Stimulated activated CD8-positive, alpha-beta memory T cell treated with anti-CD3 and anti-CD28 coated beads, Interleukin-12 subunit alpha, Interleukin-12 subunit beta, amount 100 ng/mL, for 24 hours (primary cell): ENCODE data around the gene HCFC1.

Source experiments
- DNase-seq: peaks from one replicate; pipeline ENCODE4 v3.0.0-alpha.2; 2020; ENCODE audit errors: extremely low read depth

The HCFC1 gene

DNA sequence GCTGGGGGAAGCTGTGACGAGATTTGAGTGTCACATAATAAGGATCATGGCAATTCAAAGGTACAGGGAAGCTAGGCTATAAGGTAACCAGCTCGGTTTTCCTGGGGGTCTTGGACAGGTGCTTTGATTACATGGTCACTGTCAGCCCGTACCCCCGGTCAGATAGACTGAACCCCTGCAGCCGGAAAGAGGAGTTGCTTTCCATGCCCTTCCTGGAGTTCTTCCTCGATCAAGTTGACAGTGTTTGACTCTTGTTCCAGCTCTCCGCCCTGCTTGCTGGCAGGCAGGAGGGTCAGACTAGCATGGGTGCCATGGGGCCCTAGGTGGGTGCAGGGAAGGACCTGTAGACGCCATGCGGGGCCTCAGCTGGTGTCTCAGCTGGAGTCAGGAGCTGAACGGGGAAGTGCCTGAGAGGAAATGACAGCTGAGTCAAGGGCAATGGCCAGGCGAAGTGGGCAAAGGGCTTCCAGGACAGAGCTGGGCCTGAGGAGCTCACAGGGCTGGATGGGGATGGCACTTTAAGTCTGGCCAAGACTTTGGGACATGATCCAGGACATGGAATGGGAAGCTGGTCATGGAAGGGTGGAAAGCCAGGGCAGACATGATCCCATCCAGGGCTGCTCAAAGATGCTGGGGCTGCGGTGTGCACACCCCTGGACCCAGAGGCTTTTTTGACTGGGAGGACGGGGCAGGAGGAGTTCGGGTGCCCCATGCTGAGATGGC, 2.5 kb upstream of the HCFC1 start:
- no peak for DNase-seq

DNA sequence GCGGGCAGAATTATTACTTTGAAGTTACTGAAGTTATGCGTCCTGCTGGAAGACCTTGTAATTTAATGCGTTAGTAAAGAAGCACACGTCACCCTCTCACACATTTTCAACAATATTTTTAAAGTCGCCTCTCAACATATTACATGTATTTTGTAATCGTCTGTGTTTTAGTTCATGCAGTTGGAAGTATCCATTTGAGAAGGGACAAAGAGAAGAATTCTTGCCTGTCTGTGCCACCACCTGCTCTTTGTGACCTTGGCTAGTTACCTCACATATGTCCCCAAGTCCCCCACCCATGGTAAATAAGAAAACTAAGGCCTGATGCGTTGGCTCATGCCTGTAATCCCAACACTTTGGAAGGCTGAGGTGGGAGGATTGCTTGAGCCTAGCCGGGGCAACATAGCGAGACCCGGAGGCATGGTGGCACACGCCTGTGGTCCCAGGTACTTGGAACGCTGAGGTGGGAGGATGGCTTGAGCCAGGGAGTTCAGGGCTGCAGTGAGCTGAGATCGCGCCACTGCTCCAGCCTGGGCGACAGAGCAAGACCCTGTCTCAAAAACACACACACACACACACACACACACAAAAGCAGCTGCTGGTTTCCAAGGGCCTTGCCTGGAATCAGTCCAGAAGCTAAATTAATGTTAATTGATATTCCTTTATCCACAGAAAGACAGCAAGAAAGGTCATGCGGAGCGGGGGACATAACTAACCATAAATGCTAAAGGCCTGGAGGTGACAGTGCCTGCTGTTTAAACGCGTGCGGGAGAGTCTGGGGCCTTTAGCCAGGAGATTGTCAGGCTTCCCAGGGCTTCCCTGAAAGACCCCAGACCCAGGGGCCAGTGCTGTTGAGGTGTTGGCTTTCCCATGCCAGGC, 1.7 kb upstream of the HCFC1 start:
- DNase-seq, result no peak

DNA sequence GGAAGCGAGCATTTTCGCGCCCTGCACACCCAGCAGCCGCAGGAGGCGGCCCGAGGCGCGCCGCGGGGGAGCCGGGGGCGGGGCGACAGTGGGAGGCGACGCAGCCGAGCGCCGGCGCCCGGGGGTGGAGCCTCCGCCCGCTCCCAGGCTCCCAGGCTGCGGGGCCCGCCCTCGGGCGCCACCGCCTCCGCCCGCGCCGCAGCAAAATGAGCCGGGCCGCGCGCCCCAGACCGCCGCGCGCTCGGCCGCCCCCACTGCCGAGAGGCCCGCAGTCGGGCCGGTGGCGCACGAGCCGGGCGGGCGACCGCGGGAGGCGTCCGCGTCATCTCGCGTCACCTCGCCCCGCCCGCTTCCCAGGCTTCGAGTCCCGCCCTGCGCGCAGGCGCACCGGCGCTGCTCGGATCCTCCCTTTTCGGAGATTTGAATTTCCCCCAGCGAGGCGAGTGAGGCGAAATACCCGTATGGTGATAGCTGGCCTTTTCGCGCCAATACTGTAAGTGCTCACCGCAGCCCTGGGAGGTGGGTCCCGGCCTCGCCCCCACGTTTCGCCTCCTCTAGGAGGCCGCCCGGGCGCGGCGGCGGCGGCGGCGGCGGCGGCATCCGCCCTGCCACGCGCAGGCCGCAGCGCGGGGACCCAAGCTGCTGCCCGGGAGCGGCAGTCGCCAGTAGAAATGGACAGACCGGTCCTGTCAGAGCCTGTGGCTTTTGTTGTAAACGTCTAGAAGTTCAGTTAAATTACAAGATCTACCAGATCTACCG, 929 bp upstream of the HCFC1 start, which contains the start of gene TMEM187:
Gene TMEM187, plus strand, starts transcription at position 387 of the 759 bp plus-strand sequence. CDS start 9,309 bp downstream, outside the sequence.
- DNase-seq, result peak; percentile 69

DNA sequence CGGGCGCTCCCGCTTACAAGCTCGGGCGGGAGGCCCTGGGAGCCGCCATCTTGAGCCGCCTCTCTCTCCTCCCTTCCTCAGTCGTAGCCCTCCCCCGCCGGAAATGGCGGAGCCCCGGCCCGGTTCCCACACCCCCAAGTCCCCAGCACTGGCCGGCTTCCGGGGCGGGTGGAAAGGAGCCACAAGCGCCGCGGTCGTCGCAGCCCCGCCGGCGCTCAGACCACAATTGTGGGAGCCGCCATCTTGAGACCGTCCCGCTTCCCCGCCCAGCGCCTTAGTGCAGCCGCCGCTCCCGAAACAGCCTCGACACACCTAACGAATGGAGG, 531 bp downstream of the HCFC1 start:
- peak; percentile 69 for DNase-seq

DNA sequence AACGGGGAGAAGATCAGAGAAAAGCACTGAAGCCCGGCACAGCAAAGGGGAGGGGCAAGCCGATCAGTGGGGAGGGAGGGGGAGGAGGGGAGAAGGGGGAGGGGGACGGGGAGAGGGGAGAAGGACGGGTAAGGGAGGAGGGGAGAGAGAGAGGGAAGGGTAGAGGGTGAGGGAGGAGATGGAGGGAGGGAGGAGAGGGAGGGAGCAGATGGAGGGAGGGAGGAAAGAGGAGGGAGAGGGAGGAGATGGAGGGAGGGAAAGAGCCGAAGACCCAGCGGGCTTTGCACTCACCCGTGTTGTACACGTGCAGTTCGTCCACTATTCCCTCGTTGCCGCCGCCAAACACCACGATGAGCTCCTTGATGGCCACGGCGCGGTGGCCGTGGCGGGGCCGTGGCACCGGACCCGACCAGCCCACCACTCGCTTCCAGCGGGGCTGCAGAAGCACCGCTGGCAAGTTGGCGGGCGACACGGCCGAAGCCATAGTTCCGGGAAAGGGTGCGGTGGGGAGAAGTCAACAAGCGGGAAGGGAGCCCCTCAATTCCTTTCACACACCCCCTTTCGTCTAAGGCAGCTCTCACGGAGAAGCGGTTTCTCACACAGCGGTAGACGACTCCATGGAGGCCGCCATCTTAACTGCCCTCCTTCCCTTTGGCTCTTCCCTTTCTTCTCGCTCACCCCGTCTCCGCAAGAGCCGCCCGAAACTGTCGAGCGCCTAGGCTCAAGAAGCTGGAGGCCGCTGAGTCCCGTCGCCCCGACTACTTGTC, 1.1 kb downstream of the HCFC1 start:
- no peak for DNase-seq

DNA sequence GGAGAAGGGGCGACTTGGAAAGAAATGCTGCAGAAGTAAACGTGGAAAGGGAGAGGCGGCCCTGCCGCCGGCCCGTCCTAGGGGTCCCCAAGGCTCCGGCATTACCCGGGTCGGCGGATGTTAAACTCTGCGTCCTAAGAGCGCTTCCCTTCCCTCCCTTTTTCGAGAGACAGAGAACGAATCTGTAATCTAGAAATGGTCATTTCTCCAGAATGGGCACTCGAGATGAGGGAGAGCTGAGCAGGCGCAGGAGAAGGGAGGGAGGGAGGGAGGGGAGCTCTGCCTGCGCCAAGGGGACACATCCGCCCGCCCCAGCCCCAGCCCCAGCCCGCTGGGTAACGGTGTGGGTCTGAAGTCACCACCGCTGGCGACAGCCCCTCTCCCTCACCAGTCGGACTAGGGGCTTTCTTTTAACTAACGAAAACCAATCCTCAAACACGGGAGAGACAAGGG, 1.7 kb downstream of the HCFC1 start:
- DNase-seq, result no peak

DNA sequence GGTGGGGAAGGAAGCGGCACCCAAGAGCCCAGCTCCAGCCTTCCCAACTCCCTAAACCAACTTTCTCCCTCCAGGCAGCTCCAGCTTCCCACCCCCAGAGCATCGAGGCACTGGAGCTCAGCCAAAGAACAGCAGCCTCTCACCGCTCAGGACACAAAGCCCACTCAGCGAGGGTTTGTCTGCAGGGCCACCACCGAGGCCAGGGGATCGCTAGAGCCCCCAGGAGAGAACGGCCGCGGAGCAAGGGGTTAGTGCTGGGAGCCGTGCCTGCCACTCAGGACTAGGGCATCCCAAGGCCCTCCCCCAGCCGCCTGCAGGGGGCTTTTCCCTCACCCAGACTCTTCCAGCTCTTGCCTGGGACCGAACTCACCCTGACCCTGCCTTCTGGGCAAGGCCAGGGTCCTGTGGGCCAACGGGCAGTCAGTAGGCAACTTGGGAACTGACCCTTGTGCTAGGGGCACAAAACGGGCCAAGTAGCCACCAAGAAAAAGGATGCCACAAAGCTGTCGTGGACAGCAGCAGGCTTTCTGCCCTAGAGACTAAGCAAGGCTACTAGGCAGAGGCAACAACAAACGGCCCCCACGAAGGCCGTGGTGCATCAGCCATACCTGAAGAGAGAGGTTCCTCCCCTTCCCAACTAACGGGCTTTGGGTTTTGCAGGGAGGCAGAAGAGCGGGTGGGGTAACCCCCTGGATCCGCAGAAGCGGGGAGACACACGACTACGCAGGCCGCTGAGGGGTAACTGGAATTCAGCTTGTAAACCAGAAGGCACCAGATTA, 2.3 kb downstream of the HCFC1 start:
- no peak for DNase-seq

DNA sequence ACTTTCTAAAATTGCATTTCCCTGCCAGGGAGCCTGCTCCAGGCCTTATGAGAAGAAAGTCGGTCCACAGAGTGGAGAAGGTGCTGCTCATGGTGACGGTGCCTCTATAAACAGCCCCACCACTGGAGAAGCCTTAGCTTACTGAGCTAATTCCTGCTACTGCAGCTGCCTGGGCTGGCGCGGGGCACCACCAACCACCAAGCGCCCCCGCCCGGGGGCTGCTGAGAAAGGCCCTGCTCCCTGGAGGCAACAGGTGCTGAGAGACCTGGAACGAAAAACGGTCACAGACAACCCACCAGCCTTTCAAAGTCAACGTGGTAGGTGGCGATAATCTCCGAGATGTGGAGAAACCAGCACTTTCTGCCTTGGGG, 2.9 kb downstream of the HCFC1 start:
- DNase-seq, result no peak

DNA sequence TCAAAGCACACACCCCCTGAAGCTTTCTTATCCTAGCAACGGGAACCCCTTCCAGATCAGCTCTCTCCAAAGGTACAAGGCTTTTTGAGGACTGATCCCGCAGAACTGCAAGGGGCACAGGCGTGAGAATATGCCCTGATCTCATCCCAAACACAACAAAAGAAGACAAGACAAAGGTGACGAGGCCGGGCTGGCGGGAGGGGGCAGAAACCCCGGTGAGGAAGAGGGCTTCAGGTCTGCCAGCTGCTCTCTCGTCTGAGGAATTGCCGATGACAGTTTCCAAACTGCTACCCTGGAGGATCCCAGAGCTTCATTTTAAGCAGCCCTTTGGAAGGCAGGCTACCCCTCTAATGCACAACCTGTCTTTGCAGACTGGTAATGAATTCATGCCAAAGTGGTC, 3.4 kb downstream of the HCFC1 start:
- DNase-seq, result no peak

DNA sequence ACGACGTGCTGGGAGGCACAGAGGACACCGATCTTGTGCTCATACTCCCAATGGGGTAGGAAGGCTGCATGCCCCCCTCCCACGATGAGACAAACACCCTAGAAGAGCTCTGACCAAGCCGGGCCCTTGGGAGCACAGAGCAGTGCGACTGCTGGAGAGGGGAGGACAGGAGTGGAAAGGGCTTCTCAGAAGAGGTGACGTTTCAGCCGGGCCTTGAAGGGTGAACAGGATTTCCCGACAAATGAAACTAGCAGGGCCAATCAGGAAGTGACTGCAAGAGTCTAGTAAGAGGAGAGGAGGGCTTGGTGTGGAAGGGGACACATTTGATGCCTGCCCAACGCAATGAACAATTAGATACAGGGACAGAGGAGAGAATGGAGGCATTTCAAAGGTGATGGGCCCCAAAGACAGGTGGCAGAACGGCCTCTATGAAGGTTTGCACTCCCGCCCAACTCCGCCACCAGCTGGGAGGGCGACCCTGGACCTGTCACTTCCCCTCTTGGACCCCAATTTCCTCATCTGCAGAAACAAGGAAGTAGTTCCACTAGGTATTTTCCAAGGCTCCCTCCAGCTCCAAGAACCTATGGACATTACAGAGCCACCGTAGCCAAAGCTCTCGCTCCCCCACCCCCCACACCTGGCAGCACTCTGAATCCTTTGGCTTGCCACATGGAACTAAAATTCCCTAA, 3.9 kb downstream of the HCFC1 start:
- no peak for DNase-seq

DNA sequence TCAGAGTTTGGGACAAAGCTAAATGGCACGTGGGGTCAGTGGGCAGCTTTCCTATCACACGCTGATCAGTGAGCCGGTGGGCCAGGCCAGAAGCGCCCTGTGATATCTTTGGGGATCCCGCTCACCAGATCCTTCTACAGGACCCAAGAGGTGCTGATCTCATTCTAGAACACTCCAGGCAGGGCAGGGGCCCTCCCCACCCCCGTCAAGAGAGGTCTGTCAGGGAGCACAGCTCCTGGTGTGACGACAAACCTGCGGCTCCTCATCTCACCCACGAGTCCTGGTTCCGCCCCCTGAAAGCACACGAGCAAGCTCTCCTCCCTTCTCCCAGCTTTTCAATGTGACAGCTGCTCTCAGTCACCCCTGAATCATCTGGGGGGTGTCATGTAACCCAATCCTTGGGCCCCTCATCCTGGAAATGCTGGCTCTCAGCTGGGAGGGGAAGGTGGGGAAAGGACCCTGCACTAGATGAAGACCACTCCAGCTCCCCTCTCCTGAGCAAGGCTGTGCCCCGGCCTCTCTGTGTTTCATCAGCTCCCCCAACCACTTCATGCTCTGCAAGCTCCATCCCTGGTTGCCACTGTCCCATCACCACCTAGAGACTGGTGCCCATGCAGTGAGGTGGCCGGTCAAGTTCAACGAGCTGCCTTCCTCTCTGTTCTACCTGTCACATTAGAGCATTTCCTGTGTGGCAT, 4.6 kb downstream of the HCFC1 start:
- no peak for DNase-seq

DNA sequence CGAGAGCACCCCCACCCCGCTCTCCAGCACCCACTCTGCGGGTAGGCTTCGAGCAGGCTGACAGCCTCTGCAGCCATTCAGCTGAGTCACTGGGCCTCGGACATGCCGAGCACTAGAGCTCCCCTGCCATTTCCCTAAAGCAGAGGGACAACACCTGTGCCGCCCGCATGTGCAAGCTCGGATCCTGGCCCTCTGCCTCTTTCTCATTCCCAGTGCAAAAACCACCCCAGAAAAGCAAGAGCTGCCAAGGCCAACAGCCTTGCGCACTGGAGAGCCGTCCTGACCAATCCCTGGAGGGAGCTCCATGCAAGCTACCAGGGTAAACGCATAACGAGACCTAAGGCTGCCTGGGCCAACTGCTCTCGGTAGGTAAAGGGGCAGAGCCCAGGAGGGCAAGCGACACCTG, 5.3 kb downstream of the HCFC1 start:
- DNase-seq, result no peak

DNA sequence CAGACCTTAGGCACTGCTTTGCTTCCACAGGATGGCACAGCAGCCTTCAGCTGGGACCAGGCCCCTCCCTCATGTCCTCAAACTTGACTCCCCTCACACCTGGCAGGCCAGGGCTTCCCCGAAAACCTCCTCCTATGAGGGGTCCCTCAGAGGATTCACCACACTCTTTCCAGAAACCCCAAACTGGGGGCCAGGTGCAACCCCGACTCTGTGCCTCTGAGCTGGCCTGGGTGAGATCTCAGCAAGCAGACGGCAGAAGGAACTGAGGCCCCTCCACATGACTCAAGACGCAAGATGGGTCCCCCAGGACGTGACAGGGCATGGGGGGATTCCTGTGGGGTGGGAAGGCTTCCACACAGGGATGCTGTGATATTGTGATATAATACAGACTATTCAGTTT, 6.2 kb downstream of the HCFC1 start:
- no peak for DNase-seq

DNA sequence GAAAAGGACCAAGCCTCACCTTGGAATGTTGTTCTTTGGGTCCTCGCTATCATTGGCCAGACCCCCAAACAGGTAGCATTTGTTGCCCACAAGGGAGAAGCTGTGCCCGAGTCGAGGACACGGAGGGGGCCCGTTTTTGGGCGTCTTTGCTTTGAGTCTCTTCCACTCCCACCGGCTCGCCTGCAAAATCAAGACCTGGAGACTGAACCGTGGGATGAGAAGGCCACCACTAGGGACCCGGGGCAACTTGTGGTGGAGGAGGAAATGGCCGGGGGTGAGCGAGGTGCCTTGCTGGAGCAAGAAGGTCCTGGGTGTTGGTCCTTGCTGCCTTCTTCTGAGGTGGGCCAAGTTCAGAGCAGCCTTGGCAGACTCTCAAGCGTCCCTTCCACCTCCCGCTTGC, 7.5 kb downstream of the HCFC1 start:
- no peak for DNase-seq

DNA sequence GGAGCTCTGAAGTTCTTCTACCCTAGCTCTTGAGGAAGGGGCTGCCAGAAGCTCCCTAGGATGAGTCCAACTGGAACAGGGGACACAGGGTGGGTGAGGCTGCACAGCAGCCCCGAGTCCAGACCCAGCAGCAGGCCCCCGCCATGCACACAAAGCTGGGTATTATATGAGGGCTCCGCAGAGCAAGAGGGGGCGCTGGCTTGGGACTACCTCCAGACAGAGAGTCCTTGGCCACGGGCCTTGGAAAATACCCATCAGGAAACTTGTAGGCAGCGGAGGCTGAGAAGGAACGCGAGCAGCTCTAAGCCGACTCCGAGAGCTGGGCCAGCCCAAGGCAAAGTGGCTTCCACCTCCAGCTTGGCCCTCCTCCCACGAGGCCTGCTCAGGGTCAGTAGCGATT, 8.1 kb downstream of the HCFC1 start:
- no peak for DNase-seq

DNA sequence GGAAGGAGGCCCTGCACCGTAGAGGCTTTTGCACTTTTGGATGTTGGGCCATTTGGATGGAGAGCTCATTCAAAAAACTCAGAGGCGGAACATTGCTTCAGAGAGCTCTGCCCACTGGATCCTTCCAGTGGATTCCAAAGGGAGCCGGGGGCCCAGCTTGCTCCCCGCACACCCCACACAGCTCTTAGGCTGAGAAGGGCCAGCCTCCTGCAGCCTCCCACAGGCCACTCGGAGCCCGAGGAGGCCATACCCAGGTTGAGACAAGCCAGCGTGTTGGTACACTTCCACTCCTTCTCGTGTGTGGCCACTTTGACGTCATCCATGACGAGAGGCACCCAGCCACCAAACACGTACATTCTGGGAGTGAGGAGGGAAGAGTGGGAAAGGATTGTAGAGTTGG, 10.3 kb downstream of the HCFC1 start:
- no peak for DNase-seq

DNA sequence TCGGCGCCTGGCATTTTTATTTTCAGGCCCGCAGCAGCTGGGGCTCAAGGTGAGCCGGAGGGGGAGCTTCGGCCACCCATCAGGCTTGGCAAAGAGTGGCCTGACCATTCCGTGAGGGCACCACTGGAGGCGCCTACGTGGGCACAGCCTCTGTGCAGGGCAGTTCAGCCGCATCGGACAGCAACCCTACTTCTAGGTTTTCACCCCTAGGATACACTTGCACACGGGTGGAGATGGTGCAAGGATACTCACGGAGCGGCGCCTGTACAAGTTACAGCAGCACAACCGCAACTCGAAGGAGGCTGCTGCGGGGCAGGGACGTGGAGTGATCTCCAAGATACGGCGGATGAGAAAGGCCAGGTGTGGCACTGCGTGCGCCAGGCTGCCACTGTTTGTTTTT, 10.8 kb downstream of the HCFC1 start:
- DNase-seq, result no peak

DNA sequence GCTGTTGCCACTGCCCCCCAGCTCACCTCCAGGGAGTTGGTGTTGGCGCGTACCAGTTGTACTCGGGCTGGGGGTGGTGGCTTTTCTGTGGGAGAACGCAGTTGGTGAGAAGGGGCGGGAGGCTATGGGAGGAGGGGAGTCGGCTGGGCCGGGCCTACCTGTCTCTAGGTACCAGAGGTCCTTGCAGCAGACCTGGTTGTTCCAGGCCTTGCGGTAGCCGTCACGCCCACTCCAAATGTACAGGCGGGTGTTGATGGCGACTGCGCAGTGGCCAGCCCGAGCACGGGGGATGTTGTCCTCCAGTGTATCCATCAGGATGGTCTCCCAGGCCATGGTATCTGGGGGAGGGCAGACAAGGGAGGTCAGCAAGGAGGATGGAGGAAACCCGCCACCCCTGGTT, 11.5 kb downstream of the HCFC1 start:
- no peak for DNase-seq

DNA sequence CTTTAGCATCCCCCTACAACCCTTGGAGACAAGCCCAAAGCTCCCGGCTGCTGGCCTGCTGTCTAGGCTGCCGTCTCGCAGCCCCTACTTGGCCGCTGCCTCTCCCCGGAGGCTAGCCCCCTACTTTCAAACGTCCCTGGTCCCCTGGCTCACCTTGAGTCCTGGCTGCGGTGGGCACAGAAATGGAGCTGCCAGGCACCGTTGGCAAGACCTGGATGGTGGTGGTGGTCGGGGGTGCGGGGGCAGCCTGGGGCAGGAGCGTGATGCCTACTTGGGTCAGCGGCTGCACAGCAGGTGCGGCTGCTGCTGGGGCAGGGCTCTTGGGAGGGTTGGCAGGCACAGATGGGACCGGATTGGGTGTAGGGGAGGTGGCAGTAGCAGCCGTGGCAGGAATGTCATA, 12.0 kb downstream of the HCFC1 start:
- DNase-seq, result no peak

DNA sequence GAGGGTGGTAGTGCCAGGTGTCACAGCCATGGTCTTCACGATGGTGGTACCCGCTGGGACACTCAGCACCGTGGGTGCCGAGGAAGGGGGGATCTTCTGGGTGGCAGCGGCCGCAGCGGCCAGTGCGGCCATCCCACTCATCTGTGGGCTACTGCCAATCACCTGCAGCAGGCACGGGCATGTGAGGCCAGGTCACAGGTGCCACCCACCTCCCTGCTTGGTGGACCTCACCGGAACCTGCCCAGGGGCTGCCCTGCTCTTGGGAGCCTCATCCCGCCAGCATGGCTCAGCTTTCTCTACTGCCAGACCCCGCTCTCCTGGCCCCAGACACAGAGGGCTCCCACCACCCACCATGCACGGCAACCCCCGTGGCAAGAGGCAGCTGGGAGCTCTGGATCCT, 13.0 kb downstream of the HCFC1 start:
- DNase-seq, result no peak
